ENCODE results near the gene ATF3.
"Not testable (repeated sequence)": the region's sequence is repeated elsewhere in the genome, so short reads cannot be mapped to it uniquely, and the experiment has no call there.

Gene ATF3

DNA sequence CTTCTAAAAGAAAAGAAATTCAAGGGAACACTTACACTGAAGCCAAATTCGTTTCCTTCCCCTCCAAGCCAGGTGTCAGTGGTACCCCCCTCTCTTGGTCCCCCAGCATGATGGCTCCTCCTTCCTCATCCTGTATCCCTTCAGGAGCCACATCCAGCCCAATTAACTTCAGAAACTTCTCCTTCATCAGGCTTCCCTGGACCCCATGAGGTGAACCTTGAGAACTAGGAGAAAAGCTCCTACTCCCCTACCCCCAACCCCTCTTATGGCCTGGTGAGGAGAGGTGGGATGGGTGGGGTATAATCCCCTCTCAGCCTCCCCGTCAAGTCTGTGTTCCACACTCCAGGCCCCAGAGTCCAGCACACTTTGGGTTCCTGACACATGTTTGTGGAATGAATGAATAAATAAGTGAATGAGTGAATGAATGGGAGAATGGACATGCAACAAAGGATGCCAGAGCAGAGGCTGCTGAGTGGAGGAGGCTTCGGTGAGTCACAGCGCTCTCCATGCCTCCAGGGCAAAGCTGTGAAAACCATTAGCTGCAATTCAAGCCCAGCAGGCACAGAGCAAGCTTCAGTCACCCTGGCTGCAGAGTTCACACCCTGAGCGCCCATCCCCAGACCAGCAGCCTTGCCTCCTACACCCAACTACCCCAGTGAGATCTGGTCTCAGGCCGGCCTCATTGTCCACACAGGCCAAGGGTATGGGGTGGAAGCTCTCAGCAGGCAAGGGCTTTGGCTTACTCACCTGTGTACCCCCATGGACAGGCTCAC is 47.3 kb downstream of the ATF3 start:
- no peak for DNase-seq

DNA sequence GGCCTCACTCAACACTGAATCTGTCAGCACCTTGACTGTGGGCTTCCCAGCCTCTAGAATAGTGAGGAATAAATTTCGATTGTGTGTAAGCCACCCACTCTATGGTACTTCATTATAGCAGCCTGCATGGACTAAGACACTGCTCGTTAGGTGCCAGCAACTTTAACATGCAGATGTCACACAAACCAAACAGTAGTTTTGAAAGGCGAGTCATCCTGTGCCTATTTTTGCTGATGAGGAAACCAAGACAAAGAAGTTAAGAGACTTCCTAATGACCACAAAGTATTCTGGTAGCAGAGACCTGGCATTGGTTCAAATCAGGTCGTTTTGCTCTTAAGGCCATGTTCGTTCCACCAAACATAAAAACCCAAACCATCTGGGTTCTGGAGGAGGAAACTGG is 48.2 kb downstream of the ATF3 start:
- DNase-seq = no peak

DNA sequence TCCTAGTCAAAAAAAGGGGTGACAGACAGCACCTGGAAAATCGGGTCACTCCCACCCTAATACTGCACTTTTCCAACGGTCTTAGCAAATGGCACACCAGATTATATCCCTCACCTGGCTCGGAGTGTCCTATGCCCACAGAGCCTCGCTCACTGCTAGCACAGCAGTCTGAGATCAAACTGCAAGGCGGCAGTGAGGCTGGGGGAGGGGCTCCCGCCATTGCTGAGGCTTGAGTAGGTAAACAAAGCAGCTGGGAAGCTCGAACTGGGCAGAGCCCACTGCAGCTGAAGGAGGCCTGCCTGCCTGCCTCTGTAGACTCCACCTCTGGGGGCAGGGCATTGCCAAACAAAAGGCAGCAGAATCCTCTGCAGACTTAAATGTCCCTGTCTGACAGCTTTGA is 49.7 kb downstream of the ATF3 start:
- not testable (repeated sequence) for DNase-seq

DNA sequence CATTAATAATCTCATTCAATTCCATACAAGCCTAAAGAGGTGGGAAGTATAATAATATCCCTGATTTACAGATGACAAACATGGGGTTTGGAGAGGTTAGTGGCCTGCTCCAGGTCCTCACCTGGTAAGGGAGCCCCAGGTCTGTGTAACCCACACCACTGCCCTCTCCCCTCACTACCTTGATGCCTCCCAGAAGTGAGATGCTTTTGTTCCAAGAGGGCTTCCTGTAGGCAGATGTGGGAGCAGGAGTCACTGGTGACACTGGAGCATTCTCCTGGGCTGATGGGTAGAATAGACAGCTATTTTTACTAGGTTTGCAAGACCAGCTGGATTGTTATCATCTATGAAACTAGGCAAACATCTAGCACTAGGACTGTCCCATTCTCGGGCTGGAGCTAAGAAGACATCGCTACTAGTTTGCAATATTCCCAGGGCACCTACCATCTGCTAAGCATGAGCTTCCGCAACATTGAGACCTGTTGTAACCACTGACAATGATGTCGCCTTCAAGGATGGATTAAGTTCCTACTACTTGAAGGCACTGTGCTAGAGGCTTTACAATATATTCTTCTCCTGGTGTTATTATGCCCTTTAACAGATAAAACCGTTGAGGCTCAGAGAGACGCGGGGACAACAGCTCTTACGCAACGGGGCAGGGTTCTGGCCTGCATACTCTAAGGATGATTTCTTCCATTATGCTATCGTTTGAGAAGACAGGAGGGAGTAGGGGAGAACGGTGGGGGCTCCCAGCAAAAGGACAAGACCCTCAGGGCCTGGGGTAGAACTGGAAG is 56.0 kb downstream of the ATF3 start:
- no peak for DNase-seq

DNA sequence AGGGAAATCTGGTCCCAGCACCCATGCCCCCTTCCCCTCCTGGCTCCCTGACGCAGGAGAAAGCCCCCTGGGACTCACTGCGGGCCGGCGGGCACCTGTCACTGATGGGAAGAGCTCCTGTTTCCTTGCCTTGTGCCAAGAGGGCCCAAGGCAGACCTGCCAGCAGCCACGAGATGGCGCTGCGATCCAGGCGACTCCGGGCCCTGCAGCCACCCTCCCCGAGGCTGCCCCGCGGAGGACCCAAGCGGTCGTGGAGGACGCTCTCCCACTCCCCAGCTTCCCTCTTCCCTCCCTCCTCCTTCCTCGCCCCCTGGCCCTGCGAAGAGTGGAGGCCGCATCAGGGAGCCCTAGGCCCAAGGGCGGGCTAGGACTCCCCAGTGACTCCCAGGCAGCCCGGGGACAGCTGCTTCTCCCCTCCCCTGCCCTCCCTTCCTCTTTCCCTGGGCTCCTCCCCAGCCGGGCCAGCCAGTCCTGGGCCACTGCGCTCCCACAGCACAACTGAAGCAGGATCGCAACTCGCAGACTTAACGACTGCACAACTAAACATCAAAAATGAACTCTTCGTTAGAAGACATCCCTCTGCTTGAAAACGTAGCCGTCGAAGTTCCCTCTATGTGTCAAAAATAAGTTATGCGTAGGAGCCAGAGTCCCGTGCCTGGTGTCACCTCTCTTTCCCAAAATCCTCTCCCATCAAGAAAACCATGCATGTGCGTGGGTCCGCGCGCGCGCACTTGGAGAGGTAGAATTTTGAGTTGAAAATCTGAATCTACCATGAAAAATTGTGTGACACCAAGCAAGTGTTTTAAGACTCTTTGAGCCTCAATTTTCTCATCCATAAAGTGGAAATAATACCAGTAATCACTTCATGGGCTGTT is 56.9 kb downstream of the ATF3 start:
- peak; percentile 83 for DNase-seq

DNA sequence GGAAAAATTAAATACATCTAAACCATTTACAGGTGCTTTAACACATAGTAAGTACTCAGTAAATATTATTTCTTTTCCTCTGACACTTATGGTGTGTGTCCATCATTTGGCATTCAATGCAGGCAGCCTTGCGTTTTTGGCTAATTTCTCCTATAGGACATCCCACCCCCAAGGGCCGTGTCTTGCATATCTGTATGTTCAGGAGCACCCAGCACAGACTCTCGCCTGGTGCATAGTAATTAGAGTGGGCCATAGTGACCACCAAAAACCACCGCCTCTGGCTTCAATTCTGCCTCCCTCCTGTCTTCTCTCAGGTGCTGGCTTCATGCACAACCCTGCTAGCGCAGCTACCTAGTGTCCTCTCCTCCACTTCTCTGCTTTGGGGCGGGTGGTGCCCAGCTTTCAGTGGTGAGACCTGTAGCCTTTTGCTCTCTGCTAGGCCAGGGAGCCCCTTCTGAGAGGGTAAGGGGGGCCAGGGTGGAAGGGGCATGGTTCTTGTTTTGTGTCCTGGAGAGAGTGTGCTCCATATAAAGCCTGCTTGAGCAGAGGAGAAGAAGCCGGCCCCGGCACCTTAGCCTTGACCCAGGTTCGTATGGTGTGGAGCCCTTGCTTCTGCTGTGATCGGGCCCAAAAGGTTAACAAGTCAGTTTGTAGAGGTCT is 57.7 kb downstream of the ATF3 start:
- DNase-seq = no peak

DNA sequence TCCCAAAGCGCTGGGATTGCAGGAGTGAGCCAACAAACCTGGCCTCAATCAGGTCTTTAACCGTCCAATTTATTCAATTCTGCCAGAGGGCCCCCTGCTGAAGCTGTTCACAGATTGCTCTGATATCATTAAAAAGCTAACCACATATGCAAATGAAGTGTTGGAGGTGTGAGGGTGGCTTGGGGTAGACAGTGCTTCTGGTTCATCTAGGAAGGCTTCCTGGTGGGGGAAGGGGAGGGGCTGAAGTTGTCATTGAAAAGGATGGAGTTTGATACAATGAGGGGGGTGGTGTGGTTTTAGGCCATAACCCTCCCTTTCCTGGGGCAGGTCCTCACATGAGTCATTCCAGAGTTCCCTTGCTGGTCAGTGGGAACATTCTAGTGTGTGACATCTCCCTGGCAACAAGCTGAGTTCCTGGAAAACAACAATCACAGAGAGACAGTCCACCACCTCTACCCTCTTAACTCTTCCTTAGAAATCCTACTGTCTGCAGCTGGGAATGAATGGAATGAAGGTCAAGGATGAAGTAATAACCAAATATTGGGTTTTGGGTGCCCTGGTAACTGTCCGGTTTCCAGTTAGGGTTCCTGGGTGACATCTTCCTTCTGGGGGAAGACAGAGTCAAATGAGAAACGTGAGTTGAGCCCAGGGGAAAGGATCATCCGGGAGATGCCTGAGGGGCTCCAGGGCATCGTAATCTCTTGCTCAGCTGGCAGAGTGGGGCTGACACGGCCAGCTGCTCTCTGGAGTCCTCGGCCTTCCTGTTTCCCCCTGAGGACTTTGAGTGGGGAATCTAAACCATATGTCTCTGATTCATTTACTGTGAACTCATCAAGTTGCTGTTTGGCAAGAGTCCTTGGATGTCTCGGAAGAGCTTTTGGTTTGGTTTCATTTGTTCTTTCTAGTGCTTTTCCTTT is 58.9 kb downstream of the ATF3 start:
- no peak for DNase-seq

DNA sequence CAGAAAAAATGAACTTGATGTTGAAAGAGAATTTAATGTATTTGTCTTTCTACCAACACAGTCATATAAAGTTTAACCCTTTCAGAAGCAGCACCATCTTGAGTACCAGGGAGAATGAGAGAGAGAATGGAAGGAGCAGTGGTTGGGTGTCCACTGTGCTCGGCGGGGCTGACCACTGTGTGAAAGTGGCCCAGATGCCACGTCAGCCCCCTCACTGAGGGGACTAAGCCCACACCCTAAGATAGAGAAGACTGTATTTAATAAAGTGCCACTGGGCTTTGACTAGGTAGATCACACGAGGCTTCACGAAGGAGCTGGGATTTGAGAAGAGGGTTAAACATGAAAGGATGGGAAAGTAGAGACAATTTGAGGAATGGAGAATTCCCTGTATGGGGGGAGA is 59.9 kb downstream of the ATF3 start:
- DNase-seq = no peak

DNA sequence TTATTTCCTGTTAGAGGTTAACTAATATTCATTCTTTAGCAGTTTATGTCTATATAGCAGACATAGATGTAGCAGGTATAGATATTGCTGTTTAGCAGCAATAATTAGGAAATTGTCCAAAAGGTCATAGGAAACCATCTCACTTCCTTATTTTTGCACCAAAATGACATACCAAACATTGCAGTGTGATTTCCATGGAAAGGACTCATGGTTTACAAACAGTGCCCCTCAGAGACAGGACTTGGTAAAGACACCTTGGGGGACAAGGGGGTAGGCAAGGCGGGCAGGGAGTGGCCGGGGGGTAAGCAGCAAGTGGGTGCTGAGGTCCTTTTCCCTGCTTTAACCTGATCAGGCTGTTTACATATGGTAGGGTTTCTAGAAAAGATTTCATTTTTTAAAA is 60.5 kb downstream of the ATF3 start:
- DNase-seq = no peak

DNA sequence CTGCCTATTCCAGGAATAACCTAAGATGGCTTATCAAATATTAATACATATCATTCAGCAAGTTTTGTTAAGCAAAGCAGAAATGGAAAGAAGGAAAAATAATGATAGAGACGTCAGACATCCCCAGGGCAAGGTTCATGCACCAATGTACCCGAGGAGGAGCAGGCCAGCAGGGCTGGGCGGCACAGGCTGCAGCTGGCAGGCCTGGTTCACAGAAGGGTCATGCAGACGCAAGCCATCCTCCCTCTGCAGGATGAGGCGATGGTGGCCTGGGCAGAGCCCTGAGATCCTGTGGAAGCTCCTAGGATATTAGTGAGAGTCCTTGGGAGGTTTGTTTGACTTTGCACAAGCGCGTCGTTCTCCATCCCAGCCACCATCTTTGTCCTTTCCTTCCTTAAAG is 61.0 kb downstream of the ATF3 start:
- DNase-seq = no peak

DNA sequence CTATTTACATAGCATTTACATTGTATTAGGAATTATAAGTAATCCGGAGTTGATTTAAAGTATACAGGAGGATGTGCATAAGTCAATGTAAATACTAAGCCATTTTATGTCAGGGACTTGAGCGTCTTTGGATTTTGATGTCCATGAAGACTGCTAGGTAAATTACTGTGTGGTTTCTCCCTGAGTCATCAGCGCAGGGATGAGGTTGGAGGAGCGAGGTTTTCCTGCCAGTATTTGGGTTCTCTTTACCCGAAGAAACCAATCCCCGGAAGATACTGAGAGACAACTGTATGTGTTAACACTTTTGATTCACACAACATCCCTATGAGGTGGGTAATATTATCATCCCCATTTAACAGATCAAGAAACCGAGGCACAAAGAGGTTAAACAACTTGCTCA is 61.7 kb downstream of the ATF3 start:
- no peak for DNase-seq
